ENCODE data around the gene CFAP73. TPM values are rescaled to one million over a fixed set of nuclear protein-coding genes. Genes with fewer than 3 reads are reported as not detected.

The CFAP73 gene
- polyA plus RNA-seq, 1 donor from 2014 or later = not detected

- Histone ChIP-seq H3K79me2 (replicated peaks; ENCODE audit: insufficient read depth, low read length) (no peaks in the 10 kb centered on the region), H2AFZ (ENCODE audit: low read depth, low read length) (no peak overlapping the region), H3K9me3 (ENCODE audit: low read length) (no peaks in the 10 kb centered on the region), H3K4me3 (ENCODE audit: low read length) (no peak overlapping the region), H3K36me3 (ENCODE audit: insufficient read depth, low read length) (no peaks in the 10 kb centered on the region), H4K20me1 (ENCODE audit: insufficient read depth) (no peaks in the 10 kb centered on the region), H3K9me2 (ENCODE audit: insufficient read depth, low read length) (no peaks in the 10 kb centered on the region), H3F3A (ENCODE audit: insufficient read depth, low read length, poor library complexity, severe bottlenecking) (no peaks in the 10 kb centered on the region), H3K27ac (ENCODE audit: low read length) (no peak overlapping the region), H3K9ac (ENCODE audit: low read length) (no peak overlapping the region), H3K27me3 (ENCODE audit: insufficient read depth, low read depth, low read length) (no peaks in the 10 kb centered on the region), H3K4me2 (ENCODE audit: low read length) (no peak overlapping the region)
- TF ChIP-seq EZH2 (IDR thresholded peaks at IDR 0.05; ENCODE audit: borderline replicate concordance, insufficient read depth, low read length, poor library complexity, severe bottlenecking) = no peak
- no peak for TF ChIP-seq TAF1 (IDR thresholded peaks at IDR 0.05; ENCODE audit: low read depth)
- TF ChIP-seq EP300 (conservative IDR thresholded peaks at IDR 0.05; ENCODE audit: poor library complexity, severe bottlenecking) = no peak
- TF ChIP-seq REST (IDR thresholded peaks at IDR 0.05; ENCODE audit: borderline replicate concordance) = no peak
- TF ChIP-seq SMC3 (conservative IDR thresholded peaks at IDR 0.05; ENCODE audit: poor library complexity) = no peak
- TF ChIP-seq POLR2AphosphoS5 (IDR thresholded peaks at IDR 0.05) = no peak
- no peak for TF ChIP-seq RAD21 (conservative IDR thresholded peaks at IDR 0.05)
- no peak for TF ChIP-seq MXI1 (conservative IDR thresholded peaks at IDR 0.05; ENCODE audit: poor library complexity, severe bottlenecking)
- TF ChIP-seq CTCF (IDR thresholded peaks at IDR 0.05; ENCODE audit: poor library complexity, severe bottlenecking) = no peak
Measured at GRCh38 chr12:113112043-113112899, 37.3 kb upstream of the CFAP73 start.

- Histone ChIP-seq H3K9me3 (ENCODE audit: low read length) (no peaks in the 10 kb centered on the region), H3K27ac (ENCODE audit: low read length) (no peak overlapping the region), H3K36me3 (ENCODE audit: insufficient read depth, low read length) (no peaks in the 10 kb centered on the region), H3K27me3 (ENCODE audit: insufficient read depth, low read depth, low read length) (no peaks in the 10 kb centered on the region), H3F3A (ENCODE audit: insufficient read depth, low read length, poor library complexity, severe bottlenecking) (no peaks in the 10 kb centered on the region), H4K20me1 (ENCODE audit: insufficient read depth) (no peaks in the 10 kb centered on the region), H2AFZ (ENCODE audit: low read depth, low read length) (no peak overlapping the region), H3K79me2 (replicated peaks; ENCODE audit: insufficient read depth, low read length) (no peaks in the 10 kb centered on the region), H3K4me3 (ENCODE audit: low read length) (no peak overlapping the region), H3K4me2 (ENCODE audit: low read length) (no peak overlapping the region), H3K9me2 (ENCODE audit: insufficient read depth, low read length) (no peaks in the 10 kb centered on the region), H3K9ac (ENCODE audit: low read length) (no peak overlapping the region)
- no peak for TF ChIP-seq POLR2AphosphoS5 (IDR thresholded peaks at IDR 0.05)
- TF ChIP-seq MXI1 (conservative IDR thresholded peaks at IDR 0.05; ENCODE audit: poor library complexity, severe bottlenecking) = no peak
- no peak for TF ChIP-seq RAD21 (conservative IDR thresholded peaks at IDR 0.05)
- no peak for TF ChIP-seq EZH2 (IDR thresholded peaks at IDR 0.05; ENCODE audit: borderline replicate concordance, insufficient read depth, low read length, poor library complexity, severe bottlenecking)
- TF ChIP-seq TAF1 (IDR thresholded peaks at IDR 0.05; ENCODE audit: low read depth) = no peak
- no peak for TF ChIP-seq REST (IDR thresholded peaks at IDR 0.05; ENCODE audit: borderline replicate concordance)
- no peak for TF ChIP-seq CTCF (IDR thresholded peaks at IDR 0.05; ENCODE audit: poor library complexity, severe bottlenecking)
- no peak for TF ChIP-seq SMC3 (conservative IDR thresholded peaks at IDR 0.05; ENCODE audit: poor library complexity)
Measured at GRCh38 chr12:113113397-113113796, 36.1 kb upstream of the CFAP73 start.

All from neural cell (in vitro differentiated cells).